HepG2 (cell line): ENCODE measurements around the gene RERE. TPM values are rescaled to one million over a fixed set of nuclear protein-coding genes. Genes with fewer than 3 reads are reported as not detected.

Experiments
- ATF7-NPFF ChIP-seq: sonication (generic); formaldehyde crosslinking; IDR thresholded peaks from 2 replicates; pipeline ENCODE4 v1.8.1; 2023; ENCODE audit warnings: mild to moderate bottlenecking, low read depth, missing genetic modification reagents, moderate library complexity
- ATM ChIP-seq: fragments of 450-650 bp; IDR thresholded peaks from 2 replicates; pipeline ENCODE4 v1.7.1; 2017; ENCODE audit warnings: mild to moderate bottlenecking, borderline replicate concordance
- E2F1 ChIP-seq: sonication (generic); formaldehyde crosslinking; IDR thresholded peaks from 2 replicates; pipeline ENCODE4 v1.5.0; 2020; ENCODE audit warnings: missing genetic modification reagents
- ELF1 ChIP-seq: sonication (generic); formaldehyde crosslinking; IDR thresholded peaks from 2 replicates; pipeline ENCODE4 v1.4.0; 2020; ENCODE audit warnings: missing genetic modification reagents
- EP300 ChIP-seq, 3 experiments: sonication (generic) in 1 of 3; formaldehyde crosslinking in 1 of 3; IDR thresholded peaks; 2 replicates each; pipeline versions ENCODE4 v1.5.1 to v1.6.1; 2011 to 2020; ENCODE audit warnings: low read depth in 2 of 3, low read length in 2 of 3, borderline replicate concordance in 1 of 3, improper control_type of control experiment in 1 of 3, mild to moderate bottlenecking in 1 of 3, missing genetic modification reagents in 1 of 3, moderate library complexity in 1 of 3
- FOXK2 ChIP-seq: fragments of 450-650 bp; IDR thresholded peaks from 2 replicates; pipeline ENCODE4 v1.6.1; 2016
- MIER3 ChIP-seq: IDR thresholded peaks from 2 replicates; pipeline ENCODE4 v1.6.1; 2016; ENCODE audit warnings: missing compliant biosample characterization, borderline replicate concordance
- MTERF4 ChIP-seq: sonication (generic); formaldehyde crosslinking; IDR thresholded peaks from 2 replicates; pipeline ENCODE4 v1.8.0; 2023; ENCODE audit warnings: mild to moderate bottlenecking, missing genetic modification reagents
- NFE2 ChIP-seq: sonication (generic); formaldehyde crosslinking; IDR thresholded peaks from 2 replicates; pipeline ENCODE4 v1.4.0; 2020; ENCODE audit warnings: missing genetic modification reagents
- NFRKB ChIP-seq: fragments of 450-650 bp; IDR thresholded peaks from 2 replicates; pipeline ENCODE4 v1.6.1; 2017
- PHB2 ChIP-seq: fragments of 450-650 bp; IDR thresholded peaks from 2 replicates; pipeline ENCODE4 v1.6.1; 2018; ENCODE audit not compliant: partially characterized antibody
- PRPF4 ChIP-seq: fragments of 200-400 bp; formaldehyde crosslinking; IDR thresholded peaks from 2 replicates; pipeline ENCODE4 v1.6.1; 2016; ENCODE audit warnings: low read length, low read depth; ENCODE audit not compliant: poor library complexity, severe bottlenecking
- SAP130 ChIP-seq: IDR thresholded peaks from 2 replicates; pipeline ENCODE4 v1.6.1; 2016; ENCODE audit warnings: low read depth
- TSC22D2 ChIP-seq: sonication (generic); formaldehyde crosslinking; IDR thresholded peaks from 2 replicates; pipeline ENCODE4 v1.5.1; 2020; ENCODE audit warnings: missing genetic modification reagents, mild to moderate bottlenecking, borderline replicate concordance
- ZBTB46 ChIP-seq: sonication (generic); formaldehyde crosslinking; IDR thresholded peaks from 2 replicates; pipeline ENCODE4 v1.4.0; 2020; ENCODE audit warnings: mild to moderate bottlenecking, missing genetic modification reagents, borderline replicate concordance
- ZFX ChIP-seq: sonication (generic); formaldehyde crosslinking; IDR thresholded peaks from 2 replicates; pipeline ENCODE4 v1.4.0; 2020; ENCODE audit warnings: mild to moderate bottlenecking, low read depth, missing genetic modification reagents, moderate library complexity
- ZNF557 ChIP-seq: sonication (generic); formaldehyde crosslinking; IDR thresholded peaks from 2 replicates; pipeline ENCODE4 v1.4.0; 2020; ENCODE audit warnings: missing genetic modification reagents
- ZNF616 ChIP-seq: sonication (generic); formaldehyde crosslinking; IDR thresholded peaks from 2 replicates; pipeline ENCODE4 v1.5.0; 2020; ENCODE audit warnings: low read depth, mild to moderate bottlenecking, missing genetic modification reagents
- polyA plus RNA-seq, 8 experiments: library from polyadenylated mRNA; depleted of rRNA in 3 of 8; stranded (reverse) in 7 of 8; unstranded in 1 of 8; fragments of >200 nt; fragmentation: Illumina TruSeq in 4 of 8; extraction: Trizol in 4 of 8; gene quantifications; 2 replicates each; pipeline versions ENCODE4 v1.2.1 to v1.2.3, GENCODE V29; 2011 to 2016; ENCODE audit warnings: low read depth in 4 of 8, missing spikeins in 1 of 8, mixed read lengths in 1 of 8; ENCODE audit not compliant: insufficient read depth in 1 of 8
- total RNA-seq, 5 experiments: library from RNA; depleted of rRNA; stranded (reverse); fragments of >200 nt; fragmentation: Illumina TruSeq; extraction: Trizol; gene quantifications; 2 replicates each; pipeline ENCODE4 v1.2.3, GENCODE V29; 2016; ENCODE audit warnings: low read depth in 1 of 5
- TF ChIP-seq, protein P1 (sequence below): IDR thresholded peaks from 2 replicates; pipeline ENCODE4 v1.6.1; 2018; ENCODE audit warnings: missing genetic modification reagents, mild to moderate bottlenecking, missing compliant biosample characterization
- TF ChIP-seq, protein P2 (sequence below): sonication (generic); formaldehyde crosslinking; conservative IDR thresholded peaks from 2 replicates; pipeline ENCODE4 v1.4.0; 2020; ENCODE audit warnings: missing genetic modification reagents

RERE gene
- total and polyA plus RNA-seq, 2 of the 13 experiments (the other 11 are each of a cell fraction or from before 2014, with no cell fraction given) = 18.3 to 21.9 TPM

DNA sequence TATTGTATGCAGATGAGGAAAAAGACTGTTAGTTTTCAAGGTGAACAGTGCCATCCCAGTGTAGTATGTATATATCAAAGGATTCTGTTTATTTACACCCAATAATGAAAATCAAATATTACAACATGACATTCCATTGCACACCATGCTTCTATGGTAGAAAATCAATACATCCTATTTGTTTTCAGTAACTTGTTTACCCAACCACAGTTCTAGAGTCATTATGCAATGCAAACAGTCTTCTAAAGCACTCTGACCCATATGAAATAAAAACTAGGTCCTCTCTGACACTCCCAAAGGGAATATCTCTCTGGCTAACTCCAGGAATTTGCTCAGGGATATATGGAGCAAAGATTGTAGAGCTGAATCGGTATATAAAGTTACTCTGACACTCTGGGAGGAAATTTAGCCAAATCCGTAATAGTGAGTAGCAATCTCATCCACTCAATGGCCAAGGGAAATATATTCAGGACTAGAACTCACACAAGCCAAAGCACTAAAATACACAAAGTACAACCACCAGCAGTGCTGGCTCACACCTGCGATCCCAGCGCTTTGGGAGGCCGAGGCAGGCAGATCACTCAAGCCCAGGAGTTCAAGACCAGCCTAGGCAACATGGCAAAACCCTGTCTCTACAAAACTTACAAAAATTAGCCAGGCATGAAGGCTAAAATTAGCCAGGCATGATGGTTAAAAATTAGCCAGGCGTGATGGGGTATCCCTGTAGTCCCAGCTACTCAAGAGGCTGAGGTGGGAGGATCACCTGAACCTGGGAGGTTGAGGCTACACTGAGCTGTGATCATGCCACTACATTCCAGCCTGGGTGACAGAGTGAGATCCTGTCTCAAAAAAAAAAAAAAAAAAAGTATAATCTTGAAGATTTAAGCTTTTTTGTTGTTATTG is 75.2 kb downstream of the RERE start (continued):
- 0 out of 2 replicates have a peak, but pooled peaks have one; percentile 36 for TF ChIP-seq ZNF616 (CRISPR knock-in tag)
- TF ChIP-seq, protein P1, sequence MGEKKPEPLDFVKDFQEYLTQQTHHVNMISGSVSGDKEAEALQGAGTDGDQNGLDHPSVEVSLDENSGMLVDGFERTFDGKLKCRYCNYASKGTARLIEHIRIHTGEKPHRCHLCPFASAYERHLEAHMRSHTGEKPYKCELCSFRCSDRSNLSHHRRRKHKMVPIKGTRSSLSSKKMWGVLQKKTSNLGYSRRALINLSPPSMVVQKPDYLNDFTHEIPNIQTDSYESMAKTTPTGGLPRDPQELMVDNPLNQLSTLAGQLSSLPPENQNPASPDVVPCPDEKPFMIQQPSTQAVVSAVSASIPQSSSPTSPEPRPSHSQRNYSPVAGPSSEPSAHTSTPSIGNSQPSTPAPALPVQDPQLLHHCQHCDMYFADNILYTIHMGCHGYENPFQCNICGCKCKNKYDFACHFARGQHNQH (CRISPR knock-in tag) = peak; percentile 87; the same call in 1 of the 2 replicates
- no peak for TF ChIP-seq PHB2
- 0 out of 2 replicates have a peak, but pooled peaks have one; percentile 70 for TF ChIP-seq TSC22D2 (CRISPR knock-in tag)
- no peak for TF ChIP-seq PRPF4
- no peak for TF ChIP-seq NFRKB
- TF ChIP-seq ELF1 (CRISPR knock-in tag) = no peak
- TF ChIP-seq ZBTB46 (CRISPR knock-in tag) = no peak
- no peak for TF ChIP-seq ATM
- TF ChIP-seq ZFX (CRISPR knock-in tag) = no peak
- peak; percentile 90 for TF ChIP-seq FOXK2
- peak; percentile 97 for TF ChIP-seq SAP130 (CRISPR knock-in tag)
- TF ChIP-seq ZNF557 = 0 out of 2 replicates have a peak, but pooled peaks have one; percentile 55
- peak; percentile 97 to 100 for TF ChIP-seq EP300 (IDR thresholded peaks at IDR 0.05; ENCODE audit: low read depth in 2 of 2, low read length in 2 of 2)
- peak; percentile 98 for TF ChIP-seq EP300 (CRISPR knock-in tag; IDR thresholded peaks at IDR 0.05; ENCODE audit: borderline replicate concordance)
- TF ChIP-seq, protein P2, sequence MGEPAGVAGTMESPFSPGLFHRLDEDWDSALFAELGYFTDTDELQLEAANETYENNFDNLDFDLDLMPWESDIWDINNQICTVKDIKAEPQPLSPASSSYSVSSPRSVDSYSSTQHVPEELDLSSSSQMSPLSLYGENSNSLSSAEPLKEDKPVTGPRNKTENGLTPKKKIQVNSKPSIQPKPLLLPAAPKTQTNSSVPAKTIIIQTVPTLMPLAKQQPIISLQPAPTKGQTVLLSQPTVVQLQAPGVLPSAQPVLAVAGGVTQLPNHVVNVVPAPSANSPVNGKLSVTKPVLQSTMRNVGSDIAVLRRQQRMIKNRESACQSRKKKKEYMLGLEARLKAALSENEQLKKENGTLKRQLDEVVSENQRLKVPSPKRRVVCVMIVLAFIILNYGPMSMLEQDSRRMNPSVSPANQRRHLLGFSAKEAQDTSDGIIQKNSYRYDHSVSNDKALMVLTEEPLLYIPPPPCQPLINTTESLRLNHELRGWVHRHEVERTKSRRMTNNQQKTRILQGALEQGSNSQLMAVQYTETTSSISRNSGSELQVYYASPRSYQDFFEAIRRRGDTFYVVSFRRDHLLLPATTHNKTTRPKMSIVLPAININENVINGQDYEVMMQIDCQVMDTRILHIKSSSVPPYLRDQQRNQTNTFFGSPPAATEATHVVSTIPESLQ (CRISPR knock-in tag) = peak; percentile 91; the same call in 1 of the 2 replicates
- TF ChIP-seq MIER3 (CRISPR knock-in tag) = peak; percentile 99
- no peak for TF ChIP-seq MTERF4
- TF ChIP-seq E2F1 (CRISPR knock-in tag) = peak; percentile 79
- TF ChIP-seq NFE2 (CRISPR knock-in tag) = no peak
- TF ChIP-seq ATF7-NPFF (CRISPR knock-in tag) = 0 out of 2 replicates have a peak, but pooled peaks have one; percentile 56
